ENCODE data around the gene GRHL1. TPM values are rescaled to one million over a fixed set of nuclear protein-coding genes. Genes with fewer than 3 reads are reported as not detected.

GRHL1 gene
- total and polyA plus RNA-seq, 2 of the 8 experiments (the other 6 are each of a cell fraction or from before 2014, with no cell fraction given), result 1.3 to 3.6 TPM

DNA sequence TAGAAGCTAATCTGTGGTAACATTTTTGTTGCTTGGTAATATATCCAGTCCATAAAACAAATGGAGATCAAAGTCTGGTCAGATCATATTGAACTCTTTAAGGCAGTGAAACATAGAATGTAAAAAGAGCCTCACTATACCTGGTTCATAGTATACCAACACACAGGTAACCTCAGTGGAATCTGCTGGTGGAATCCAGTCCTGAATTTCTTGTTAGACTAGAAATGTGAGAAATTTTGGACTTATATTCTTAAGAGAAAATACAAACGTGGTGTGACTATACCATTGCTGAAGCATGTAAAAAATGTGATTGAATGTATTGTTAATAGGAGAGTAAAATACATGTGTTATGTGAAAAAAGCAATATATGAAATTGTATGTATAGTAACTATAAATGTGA, 46.1 kb upstream of the GRHL1 start (continued):
- TF ChIP-seq PHF8 (conservative IDR thresholded peaks at IDR 0.05; ENCODE audit: low read depth, low read length), result no peak

All from H1 (cell line).